ENCODE measurements around the gene EIF4H.
A peak's percentile ranks its signal among the peaks of the same experiment; 100 is the strongest.
"Not testable (repeated sequence)": the region's sequence is repeated elsewhere in the genome, so short reads cannot be mapped to it uniquely, and the experiment has no call there.

EIF4H gene

GRCh38 chr7:74199551-74200355 lies 25.6 kb downstream of the EIF4H start:
- no peak for DNase-seq (ENCODE audit: low spot score)

GRCh38 chr7:74202841-74203556 lies 28.8 kb downstream of the EIF4H start:
- DNase-seq (ENCODE audit: low spot score) = peak; percentile 31

GRCh38 chr7:74203956-74204618 lies 29.9 kb downstream of the EIF4H start:
- no peak for DNase-seq (ENCODE audit: low spot score)

GRCh38 chr7:74206052-74206451 lies 31.9 kb downstream of the EIF4H start:
- not testable (repeated sequence) for DNase-seq (ENCODE audit: low spot score)

DNA sequence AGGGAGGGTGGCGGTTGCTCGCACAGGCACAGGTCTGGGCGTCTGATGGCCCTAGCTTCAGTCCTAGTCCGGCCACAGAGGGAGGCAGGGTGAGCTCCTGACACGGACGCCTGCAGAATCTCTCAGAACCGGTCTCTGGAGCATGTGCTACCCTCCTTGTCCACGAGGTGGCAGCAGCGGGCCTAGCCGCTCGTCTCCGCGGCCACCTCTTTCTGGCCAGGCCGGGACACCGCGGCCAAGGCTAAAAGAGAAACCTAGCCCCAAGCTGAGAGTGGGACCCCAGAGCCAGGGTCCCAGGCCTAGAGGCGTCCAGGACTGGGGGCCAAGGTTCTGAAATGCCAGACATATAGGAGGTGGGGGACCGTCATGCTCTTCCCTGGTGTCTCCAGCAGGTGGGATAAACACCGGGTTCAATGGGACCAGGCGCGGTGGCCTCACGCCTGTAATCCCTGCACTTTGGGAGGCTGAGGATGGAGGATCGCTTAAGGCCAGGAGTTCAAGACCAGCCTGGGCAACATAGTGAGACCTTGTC lies 32.5 kb downstream of the EIF4H start:
- DNase-seq (ENCODE audit: low spot score) = peak; percentile 77

DNA sequence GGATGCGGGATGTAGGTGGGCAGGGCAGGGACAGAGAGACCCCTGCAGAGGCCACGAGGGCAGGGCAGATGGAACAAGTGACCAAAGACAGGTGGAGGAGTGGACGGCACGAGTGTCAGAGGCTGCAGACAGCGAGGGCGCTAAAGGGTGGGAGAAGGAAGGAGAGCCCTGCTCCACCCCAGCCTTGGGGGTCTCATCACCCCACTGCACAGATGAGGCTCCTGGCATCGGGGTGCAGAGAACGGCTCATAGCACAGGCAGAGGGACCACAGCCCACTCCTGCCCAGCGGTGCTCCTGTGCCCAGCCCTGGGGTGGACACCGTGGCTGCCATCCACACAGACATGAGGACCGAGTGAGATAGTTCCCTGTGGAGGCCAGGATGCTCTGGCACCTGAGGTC lies 33.4 kb downstream of the EIF4H start:
- no peak for DNase-seq (ENCODE audit: low spot score)

GRCh38 chr7:74208241-74208640 lies 34.1 kb downstream of the EIF4H start:
- not testable (repeated sequence) for DNase-seq (ENCODE audit: low spot score)

DNA sequence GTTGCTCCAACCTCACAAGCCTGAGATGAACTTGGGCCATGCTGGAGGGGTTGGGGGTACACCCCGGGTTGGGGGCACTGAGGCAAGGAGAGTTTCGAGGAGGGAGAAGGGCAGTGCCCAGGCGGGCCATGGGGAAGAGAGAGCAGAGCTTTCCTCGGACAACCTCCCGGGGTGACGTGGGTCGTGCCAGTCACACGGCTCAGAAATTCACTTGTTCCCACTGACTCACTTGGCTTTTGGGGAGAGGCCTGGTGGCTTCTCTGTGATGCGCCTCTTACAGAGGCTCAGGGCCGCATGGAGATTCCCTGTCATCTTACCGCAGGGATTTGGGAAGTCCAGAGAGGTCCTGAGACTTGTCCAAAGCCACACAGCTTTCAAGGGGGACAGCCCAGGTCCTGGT lies 38.5 kb downstream of the EIF4H start:
- DNase-seq (ENCODE audit: low spot score) = no peak

- no peak for DNase-seq (ENCODE audit: low spot score)
Measured at GRCh38 chr7:74214816-74215630, 40.9 kb downstream of the EIF4H start.

- no peak for DNase-seq (ENCODE audit: low spot score)
Measured at GRCh38 chr7:74215921-74216320, 41.8 kb downstream of the EIF4H start.

- no peak for DNase-seq (ENCODE audit: low spot score)
Measured at GRCh38 chr7:74216361-74216761, 42.2 kb downstream of the EIF4H start.

DNA sequence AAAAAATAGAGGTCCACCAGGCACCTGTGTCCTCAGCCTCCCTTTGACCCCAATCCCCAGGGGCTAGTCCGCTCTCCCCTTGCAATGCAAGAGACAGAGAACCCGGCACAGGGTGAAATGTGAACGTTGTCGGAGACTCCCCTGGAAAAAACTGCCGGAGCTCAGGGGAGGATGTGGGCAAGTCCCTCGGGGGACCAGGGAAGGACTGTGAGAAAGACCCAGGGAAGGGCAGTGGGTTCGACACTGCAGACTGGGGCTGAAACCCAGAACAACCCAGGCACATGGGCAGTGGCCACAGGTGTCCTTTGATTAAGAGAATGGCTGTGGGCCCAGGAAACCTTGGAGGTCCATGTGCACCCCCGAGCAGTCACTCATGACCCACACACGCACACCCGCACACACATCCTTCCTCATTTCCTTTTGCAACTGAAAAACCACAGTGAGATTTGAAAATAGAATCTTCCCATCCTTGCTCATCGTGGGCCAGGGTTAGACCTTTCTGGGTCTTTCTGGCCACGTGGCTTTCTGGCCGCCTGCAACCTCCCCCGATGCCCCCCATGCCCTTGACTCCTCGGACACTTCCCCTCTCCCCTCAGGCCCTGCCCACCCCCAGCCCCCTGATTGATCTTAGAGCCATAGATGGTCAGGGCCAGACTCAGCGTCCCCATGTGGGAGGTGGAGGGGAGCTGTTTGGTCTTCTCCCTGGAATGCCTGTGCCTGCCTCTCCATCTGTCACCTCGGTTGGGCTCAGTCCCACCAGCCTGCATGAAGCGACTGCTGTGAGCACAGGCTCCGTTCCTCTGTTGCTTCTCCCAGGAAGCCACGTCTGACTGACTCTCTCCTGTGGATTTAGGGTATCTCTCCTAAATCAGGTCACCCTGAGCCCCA lies 43.5 kb downstream of the EIF4H start:
- peak; percentile 41 for DNase-seq (ENCODE audit: low spot score)

DNA sequence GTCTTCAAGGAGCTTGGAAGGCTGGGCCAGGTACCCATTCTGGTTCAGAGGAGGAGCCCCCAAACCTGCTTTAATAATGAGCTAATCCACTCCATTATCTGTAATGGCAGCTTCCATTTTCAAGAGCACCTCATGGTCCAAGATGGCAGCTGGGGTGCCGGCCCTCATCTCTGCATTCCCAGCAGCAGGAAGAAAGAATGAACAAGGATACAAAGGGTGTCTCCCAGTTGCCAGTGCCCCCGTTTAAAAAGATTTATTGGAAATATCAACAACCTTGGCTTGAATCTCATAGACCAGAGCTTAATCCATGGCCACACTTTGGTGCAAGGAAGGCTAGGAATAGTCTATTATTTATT lies 44.2 kb downstream of the EIF4H start:
- no peak for DNase-seq (ENCODE audit: low spot score)

- DNase-seq (ENCODE audit: low spot score) = no peak
Measured at GRCh38 chr7:74219416-74219815, 45.3 kb downstream of the EIF4H start.

DNA sequence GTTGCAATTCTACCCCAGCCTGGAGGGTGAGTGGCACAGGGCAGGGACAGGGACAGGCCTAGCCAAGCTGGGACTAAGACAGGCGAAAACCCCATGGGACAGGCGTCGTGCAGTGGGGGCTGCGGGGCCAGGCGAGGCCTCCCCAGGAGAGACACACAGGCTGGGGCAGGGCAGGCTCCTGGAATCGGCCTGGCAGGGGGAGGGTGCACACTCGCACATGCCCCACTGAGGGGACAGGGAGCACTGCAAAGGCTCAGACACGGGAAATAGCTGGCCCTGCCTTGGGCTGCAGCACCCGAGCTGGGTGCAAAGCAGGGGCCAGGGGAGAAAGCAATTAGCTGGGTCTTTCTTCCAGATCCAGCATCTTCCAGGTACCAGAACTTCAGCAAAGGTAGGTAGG lies 46.1 kb downstream of the EIF4H start:
- no peak for DNase-seq (ENCODE audit: low spot score)

- no peak for DNase-seq (ENCODE audit: low spot score)
Measured at GRCh38 chr7:74221713-74222112, 47.6 kb downstream of the EIF4H start.

DNA sequence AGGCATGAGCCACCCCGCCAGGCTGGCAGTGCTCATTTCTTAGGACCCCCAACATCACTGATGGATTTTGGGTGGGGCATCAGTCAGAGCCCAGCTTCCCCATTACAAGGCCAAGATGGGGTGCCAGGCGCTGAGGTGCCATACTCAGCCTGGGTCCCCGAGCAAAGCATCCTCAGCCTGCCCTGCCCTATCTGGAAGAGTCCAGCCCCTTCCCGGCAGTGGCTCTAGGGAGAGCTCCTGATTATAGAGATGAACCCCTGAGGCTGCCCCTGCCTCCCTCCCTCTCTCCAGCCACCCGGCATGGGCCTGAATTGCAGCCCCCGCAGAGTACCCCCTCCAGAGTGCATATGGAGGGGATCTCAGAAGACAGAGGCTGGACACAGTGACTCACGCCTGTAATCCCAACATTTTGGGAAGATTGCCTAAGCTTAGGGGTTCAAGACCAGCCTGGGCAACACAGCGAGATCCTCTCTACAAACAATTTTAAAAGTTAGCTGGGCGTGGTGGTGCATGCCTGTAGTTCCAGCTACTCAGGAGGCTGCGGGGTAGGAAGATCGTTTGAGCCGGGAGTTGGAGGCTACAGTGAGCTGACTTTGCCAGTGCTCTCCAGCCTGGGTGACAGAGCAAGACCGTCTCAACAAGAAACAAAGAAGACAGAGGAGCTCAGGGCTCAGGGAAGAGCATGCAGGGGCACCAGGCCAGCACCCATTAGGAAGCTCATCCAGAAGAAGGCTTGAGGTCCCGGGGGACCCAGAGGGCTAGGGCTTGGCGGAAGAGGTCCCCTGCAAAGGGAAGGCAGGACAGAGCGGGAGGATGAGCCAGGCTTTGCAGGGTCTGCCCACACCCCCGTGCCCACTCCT lies 48.9 kb downstream of the EIF4H start:
- DNase-seq (ENCODE audit: low spot score) = no peak

- DNase-seq (ENCODE audit: low spot score) = no peak
Measured at GRCh38 chr7:74223711-74224510, 49.8 kb downstream of the EIF4H start.

DNA sequence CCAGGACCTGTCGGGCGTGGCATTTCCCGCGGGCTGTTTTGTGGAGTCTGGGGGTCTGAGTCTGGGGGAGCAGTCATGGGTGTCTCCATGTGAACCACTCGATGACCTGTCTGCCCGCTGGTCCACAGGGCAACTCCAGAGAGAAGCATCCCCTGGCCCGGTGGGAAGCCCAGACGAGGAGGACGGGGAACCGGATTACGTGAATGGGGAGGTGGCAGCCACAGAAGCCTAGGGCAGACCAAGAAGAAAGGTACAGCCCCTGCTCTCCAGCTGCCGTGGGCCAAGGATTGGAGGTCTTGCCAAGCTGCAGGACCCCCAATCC lies 50.3 kb downstream of the EIF4H start:
- no peak for DNase-seq (ENCODE audit: low spot score)

All from globus pallidus (tissue), 1 donor.